SHP77 treated with DMSO at 0.1 percent for 48 hours (cell line): ENCODE data around the gene ACER3.
"Not testable (repeated sequence)": the region's sequence is repeated elsewhere in the genome, so short reads cannot be mapped to it uniquely, and the experiment has no call there.

Source experiments
- DNase-seq: peaks from one replicate; lab custom pipeline; 2025; lab: John Stamatoyannopoulos, UW

Gene ACER3

DNA sequence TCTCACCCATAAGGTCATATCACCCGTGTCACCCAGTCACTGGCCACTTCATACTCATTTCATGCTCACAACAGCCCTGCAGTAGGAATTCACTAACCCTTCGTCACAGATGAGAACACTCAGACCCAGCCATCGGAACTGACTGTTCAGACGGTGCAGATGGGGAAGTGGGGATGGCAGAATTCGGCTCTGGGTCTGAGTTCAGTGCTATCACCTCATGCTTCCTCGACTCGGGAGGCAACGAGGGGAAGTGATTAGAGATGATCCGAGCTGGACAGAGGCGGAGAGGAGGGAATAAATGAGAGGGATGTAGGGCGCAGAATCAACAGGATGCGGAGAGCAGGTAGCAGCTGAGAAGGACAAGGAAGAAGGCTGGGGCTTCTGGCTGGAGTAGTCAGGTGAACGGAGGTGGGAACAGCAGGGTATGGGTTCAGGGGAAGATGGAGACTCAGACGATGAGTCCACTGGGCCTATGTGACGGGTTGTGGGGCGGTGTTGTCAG is 178.2 kb downstream of the ACER3 start:
- no peak for DNase-seq

DNA sequence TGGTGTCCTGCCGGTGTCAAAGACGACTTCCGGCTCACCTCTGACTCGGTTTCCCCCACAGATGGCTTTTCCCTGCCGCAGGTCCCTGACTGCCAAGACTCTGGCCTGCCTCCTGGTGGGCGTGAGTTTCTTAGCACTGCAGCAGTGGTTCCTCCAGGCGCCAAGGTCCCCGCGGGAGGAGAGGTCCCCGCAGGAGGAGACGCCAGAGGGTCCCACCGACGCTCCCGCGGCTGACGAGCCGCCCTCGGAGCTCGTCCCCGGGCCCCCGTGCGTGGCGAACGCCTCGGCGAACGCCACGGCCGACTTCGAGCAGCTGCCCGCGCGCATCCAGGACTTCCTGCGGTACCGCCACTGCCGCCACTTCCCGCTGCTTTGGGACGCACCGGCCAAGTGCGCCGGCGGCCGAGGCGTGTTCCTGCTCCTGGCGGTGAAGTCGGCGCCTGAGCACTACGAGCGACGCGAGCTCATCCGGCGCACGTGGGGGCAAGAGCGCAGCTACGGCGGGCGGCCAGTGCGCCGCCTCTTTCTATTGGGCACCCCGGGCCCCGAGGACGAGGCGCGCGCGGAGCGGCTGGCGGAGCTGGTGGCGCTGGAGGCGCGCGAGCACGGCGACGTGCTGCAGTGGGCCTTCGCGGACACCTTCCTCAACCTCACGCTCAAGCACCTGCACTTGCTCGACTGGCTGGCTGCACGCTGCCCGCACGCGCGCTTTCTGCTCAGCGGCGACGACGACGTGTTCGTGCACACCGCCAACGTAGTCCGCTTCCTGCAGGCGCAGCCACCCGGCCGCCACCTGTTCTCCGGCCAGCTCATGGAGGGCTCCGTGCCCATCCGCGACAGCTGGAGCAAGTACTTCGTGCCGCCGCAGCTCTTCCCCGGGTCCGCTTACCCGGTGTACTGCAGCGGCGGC is 179.0 kb downstream of the ACER3 start:
- no peak for DNase-seq

DNA sequence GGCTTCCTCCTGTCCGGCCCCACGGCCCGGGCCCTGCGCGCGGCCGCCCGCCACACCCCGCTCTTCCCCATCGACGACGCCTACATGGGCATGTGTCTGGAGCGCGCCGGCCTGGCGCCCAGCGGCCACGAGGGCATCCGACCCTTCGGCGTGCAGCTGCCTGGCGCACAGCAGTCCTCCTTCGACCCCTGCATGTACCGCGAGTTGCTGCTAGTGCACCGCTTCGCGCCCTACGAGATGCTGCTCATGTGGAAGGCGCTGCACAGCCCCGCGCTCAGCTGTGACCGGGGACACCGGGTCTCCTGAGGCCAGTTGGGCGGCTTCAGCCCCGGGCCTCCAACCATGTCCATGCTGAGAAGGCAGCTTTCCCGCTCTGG is 179.7 kb downstream of the ACER3 start:
- no peak for DNase-seq

DNA sequence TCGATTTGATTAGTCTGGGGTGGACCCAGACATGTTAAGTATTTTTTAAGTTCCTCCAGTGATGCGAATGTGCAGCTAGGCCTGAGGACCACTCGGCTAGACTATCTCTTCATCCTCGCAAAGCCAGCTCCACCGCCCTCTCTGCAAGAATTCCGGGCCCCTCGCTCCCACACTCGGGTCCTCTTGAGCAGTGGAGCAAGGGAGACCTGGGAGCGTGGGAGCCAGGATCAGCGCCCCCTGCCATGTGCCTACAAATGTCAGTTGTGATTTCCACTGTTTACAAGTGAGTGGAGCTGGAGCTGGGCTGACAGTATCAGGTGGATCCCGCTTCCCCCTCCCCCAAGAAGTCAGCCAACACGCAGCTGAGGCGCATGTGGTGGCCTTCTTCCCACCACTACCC is 180.2 kb downstream of the ACER3 start:
- DNase-seq: no peak

DNA sequence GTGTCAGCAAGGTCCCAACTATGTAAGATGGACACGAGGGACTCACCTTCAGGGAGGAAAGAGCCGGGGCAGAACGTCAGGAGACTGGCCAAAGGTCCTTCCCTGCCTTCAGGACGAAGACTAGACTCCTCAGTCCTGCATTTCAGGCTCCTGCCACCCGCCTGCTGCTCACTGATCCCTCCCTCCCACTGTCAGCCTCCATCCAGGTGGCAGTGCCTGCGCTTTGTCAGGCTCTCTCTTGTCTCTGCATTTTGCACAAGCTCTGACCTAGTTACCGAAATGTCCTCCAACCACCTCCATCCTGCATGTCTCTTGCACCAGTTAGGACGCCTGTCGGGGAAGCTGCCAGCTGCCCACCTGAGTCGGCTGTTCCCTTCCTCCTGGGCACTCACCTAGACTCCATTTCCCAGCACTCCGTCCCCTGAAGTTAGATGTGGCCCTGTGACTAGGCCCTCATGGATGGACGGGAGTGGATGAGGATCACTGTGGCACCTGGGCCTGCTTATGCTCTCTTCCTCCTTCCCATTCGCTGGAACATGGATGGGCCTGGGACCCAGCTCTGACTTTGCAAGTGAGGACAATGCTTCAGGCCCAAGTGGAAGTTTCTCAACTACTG is 181.5 kb downstream of the ACER3 start:
- DNase-seq: no peak

DNA sequence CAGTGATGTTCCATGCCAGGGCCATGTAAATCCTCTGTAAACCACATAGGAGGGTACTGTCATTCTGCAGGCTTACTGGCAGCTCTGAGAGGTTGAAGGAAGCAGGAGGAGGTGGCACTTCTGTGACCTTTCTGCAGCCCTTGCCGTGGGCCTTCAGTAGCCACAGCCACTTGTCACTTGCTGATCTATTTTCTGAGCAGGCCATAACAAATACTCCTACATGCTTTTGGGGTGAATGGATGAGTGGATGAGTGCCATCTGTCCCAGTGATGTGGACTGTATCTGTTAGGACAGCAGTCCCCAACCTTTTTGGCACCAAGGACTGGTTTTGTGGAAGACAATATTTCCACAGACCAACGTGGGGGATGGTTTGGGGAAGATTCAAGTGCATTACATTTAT is 183.6 kb downstream of the ACER3 start:
- DNase-seq: no peak

DNA sequence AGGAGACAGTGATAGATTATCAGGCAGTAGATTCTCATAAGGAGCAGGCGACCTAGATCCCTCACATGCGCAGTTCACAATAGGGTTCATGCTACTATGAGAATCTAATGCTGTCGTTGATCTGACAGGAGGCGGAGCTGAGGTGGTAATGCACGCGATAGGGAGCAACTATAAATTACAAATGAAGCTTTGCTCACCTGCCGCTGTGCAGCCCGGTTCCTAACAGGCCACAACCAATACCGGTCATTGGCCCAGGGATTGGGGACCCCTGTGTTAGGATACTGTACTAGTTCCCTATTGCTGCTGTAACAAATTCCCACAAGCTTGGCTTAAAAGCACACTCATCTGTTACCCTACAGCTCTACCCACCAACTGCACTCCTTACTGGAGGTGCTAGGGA is 184.2 kb downstream of the ACER3 start:
- DNase-seq: no peak

DNA sequence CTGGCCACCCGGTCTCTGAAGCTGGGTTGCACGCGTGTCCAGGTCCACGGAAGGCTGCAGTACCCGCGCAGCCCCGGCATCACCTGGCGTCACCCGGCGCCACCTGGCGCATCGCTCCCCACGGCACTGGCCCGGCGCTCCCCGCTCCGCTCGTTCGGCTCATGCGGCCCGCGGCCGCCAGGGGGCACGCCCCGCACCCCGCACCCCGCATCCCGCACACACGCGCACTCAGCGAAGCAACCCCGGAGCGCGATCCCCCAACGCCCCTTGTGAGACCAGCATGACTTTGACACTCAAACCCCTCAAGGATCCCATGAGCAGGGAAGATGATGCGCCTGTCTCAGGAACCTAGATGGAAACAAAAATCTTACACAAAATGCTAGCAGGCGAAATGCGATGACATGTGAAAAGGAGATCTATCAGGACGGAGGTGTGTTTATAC is 185.4 kb downstream of the ACER3 start:
- no peak for DNase-seq

DNA sequence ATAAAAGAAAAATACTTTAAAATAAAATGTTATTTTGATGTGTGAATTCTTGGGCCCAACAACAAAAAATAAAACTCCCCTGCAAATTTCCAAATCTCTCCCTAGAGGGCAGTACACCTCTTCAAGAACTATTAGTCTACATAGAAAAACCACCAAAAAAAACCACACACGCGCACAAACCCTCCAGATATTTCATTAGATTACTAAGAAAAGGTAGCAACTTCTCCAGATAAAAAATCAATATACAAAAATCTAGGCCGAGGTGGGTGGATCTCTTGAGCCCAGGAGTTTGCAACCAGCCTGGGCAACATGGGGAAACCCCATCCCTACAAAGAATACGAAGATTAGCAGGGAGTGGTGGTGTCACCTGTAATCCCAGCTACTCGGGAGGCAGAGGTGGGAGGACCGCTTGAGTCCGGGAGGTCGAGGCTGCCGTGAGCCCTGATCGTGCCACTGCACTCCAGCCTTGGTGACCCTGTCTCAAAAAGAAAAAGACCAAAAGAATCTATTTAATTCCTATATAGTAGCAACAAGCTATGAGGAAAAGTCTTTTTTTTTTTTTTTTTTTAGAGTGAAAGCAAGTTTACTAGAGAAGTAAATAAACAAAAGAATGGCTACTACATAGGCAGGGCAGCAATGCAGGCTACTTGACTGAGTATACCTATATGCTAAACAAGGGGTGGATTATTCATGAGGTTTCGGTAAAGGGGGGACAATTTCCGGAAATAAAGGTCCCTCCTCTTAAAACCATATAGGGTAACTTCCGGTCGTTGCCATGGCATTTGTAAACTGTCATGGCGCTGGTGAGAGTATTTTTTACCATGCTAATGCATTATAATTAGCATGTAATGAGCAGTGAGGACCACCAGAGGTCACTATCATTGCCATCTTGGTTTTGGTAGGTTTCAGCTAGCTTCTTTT is 186.5 kb downstream of the ACER3 start:
- DNase-seq: peak; percentile 92

DNA sequence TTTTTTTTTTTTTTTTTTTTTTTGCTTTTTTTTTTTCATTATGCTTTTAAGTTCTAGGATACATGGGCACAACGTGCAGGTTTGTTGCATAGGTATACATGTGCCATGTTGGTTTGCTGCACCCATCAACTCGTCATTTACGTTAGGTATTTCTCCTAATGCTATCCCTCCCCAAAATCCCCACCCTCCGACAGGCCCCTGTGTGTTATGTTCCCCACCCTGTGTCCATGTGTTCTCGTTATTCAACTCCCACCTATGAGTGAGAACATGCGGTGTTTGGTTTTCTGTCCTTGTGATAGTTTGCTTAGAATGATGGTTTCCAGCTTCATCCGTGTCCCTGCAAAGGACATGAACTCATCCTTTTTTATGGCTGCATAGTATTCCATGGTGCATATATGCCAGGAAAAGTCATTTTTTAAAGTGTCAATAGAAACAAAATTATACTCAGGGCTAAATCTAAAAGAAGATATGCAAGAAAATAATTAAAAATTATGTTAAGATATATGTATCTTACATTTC is 187.3 kb downstream of the ACER3 start:
- DNase-seq: not testable (repeated sequence)

DNA sequence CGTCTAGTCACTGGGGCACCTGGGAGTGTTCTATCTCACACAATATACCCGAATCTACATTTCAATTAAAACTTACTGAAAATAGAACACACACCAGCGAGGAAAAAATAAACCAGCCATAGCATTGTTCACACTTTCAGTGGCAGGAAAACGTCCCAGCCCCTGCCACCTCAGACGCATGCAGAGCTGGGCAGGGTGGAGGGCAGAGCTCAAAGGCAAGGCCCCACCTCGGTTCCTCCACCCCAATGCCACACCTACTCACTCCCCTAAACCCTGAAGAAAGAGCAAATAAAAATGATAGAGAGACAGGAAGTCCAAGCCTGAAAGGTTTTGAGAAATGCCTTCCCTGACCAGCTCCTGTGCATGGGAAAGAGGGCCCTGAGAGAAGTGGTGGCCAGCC is 188.3 kb downstream of the ACER3 start:
- DNase-seq: no peak

DNA sequence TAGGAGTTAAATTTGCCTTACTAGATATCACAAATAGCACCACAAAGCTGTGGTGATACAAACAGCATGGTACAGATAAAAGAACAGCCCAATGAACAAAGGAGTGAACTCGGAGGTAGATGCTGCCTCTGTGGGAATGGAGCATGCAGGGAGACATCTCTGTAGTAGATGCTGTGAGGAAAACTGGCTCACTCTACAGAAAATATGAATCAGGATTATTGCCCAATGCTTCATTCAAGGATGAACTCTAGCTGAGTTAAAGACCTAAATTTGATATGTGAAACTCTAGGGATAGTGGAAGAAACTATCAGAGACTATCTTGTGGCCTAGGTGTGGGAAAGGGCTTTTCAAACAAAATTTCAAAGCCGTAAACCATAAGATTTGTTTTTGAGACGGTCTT is 190.8 kb downstream of the ACER3 start:
- no peak for DNase-seq

DNA sequence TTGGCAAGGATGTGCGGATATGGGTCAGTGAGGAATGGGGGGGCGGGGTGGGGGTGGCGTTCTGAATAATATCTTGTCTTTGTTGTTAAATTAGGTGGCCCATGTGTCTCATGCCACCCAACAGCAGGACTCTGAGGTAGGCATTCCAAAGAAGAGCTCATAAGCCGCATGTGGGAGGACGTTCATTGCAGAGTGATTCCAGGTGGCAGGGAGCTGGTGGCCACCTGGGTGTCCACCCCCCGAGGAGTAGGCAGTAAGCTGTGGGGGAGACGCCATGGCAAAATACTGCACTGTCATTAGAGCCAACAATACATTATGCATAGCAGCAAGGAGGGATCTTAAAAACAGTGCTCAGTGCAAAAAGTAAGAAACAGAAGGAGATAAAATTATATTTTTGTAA is 191.8 kb downstream of the ACER3 start:
- no peak for DNase-seq

DNA sequence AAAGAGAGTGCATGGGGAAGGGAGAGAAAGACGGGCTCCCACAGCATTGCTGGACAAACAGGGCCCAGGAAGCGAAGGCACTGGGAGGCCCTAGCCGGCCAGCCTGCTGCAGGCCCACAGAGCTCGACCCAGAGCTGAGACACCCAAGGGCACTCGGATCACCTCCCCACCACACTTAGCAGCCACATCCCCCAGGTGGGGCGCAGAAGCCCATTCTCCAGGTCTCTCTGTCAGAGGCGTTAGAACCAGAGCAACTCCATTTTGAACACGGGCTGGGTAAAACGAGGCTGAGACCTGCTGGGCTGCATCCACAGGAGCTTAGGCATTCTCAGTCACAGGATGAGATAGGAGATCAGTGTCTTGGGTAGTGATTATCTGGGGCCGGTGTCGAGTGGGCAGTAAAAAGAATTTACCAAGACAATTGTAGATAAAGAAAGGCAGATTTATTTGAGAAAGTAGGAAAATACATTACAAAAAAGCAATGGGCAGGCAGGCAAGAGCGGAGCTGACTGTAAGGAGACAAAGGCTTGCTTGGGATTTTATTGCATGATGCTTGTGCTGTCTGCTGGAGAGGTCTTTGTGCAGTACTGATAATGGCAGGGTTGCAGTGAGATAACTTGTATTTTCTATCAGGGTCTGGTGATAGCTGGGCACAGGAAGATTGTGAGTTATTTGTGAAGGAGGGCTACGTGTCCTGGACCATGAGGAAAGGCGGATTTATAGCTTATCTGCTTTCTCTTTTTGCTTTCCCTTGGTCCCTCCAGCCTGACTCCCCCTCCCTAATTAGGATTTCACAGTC is 192.7 kb downstream of the ACER3 start:
- DNase-seq: no peak

DNA sequence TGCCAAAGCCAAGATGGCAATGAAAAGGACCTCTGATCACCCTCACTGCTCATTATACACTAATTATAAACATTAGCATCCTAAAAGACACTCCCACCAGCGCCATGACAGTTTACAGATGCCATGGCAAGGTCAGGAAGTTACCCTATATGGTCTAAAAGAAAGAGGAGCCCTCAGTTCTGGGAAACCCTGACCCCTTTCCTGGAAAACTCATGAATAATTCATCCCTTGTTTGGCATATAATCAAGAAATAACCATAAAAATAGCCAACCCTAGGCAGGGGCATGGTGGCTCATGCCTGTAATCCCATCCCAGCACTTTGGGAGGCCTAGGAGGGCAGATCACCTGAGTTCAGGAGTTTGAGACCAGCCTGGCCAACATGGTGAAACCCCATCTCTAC is 193.4 kb downstream of the ACER3 start:
- DNase-seq: no peak

DNA sequence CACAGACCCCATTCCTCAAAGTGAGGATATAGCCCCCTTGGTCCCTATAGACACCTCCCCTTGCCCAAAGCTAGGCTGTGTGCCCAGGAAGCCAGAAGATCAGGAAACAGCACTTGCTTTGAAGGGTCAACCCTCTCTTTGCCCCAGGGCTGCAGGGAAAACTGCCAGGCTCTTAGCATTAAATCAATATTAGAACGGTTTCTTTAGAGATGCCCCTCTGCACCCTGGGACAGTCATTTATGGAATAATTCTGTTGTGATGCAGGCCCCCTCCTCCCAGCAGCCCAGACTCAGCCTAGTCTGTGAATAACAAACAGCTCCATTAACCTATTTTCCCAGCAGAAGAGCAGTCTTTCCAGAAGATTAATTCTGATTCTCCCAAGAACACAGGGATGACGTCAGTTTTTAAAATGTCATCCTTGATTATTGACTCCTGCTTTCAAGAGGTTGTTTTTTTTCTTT is 194.4 kb downstream of the ACER3 start:
- DNase-seq: no peak

DNA sequence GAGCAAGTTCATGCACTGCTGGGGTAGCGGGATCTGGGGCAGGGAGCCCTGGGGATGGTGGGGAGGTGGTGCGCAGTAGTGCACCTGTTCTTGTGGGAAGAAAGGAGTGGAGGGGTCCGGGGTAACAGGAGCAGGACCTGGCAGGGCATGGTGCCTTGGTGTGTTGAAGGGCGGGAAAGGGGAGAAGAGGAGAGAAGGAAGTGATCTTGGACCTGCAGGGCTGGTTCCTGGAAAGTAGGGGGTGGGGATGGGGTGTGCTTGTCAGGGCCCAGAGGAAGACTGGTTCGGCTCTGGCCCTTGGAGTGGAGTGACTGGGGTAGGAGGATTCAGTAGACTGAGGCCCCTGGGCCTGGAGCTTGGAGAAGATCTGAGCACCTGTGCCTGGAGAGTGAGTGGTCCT is 195.2 kb downstream of the ACER3 start:
- no peak for DNase-seq

DNA sequence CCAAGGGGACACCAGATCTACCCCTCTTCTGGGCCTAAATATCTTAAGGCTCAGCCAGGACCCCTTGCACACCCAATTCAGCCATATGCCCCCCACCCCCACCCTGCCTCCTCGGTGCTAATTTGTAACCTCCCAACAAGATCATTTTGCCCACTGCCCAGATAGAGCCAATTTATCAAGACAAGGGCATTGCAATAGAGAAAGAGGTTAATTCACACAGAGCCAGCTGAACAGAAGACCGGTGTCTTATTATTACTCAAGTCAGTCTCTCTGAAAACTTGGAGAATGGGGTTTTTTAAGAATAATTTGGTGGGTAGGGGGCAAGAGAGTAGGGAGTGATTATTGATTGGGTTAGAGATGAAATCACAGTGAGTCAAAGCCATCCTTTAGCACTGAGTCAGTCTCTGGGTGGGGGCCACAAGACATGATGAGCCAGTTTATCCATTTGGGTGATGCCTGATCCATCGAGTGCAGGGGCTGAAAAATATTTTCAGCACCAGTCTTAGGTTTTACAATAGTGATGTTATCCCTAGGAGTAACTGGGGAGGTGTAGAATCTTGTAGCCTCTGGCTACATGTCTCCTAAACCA is 196.2 kb downstream of the ACER3 start:
- no peak for DNase-seq

DNA sequence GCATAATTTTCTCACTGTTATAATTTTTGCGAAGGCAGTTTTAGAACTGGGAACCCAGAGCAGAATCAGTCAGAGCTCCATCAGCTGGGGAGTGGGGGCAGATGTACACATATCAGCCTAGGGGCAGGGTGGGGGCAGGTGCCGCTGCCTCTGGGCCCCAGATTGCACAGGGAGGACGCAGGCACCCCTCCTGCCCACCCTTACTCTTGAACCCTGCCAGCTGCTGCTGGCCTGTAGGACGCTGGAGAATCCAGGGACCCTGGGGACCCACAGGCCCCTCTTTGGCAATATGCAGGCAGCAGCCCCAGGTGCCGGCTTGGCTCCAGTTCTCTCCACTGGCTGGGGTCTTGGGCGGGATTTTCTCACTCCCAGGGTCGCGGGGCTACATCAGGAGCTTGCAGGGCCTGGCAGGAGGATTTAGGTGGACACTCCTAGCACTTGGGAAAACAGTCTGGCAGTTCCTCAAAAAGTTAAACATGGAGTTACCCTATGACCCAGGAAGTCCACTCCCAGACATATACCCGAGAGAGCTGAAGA is 197.3 kb downstream of the ACER3 start:
- no peak for DNase-seq

DNA sequence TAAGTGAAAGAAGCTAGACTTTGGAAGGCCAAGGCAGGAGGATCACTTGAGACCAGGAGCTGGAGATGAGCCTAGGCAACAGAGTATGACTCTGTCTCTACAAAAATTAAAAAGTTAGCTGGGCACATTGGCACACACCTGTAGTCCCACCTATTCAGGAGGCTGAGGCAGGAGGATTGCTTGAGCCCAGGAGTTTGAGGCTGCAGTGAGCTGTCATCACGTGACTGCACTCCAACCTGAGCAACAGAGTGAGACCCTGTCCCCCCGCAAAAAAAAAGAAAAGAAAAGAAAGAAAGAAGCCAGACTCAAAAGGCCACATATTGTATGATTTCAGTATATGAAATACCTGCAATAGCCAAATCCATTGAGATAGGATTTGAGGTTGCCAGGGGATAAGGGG is 198.2 kb downstream of the ACER3 start:
- no peak for DNase-seq

DNA sequence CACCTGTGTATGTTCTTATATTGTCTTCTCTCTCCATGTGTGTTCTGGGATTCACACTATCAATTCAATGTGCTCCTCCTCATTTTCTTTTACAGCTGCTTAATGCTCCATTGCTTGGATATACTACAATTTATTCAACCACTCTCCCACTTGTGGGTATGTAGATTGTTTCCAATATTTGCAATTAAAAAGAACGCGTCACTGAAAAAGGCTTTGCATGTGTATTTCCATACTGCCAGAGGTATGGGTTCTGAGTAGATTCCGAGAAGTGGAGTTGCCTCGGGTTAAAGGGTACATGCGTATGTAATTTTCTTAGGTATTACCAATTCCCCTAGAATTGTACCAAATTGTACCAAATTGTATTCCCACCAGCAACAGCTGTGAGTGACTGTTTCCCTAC is 199.1 kb downstream of the ACER3 start:
- DNase-seq: no peak
